GM23338 (cell line): ENCODE measurements around the gene CYSTM1. TPM values are rescaled to one million over a fixed set of nuclear protein-coding genes. Genes with fewer than 3 reads are reported as not detected.

Experiments used
- ATAC-seq: fragments of 200-7000 bp; cut with Tn5 transposase; 3 replicates; pipeline ENCODE4 v1.9.1; 2020
- DNase-seq: peaks from one replicate; pipeline ENCODE4 v3.0.0-alpha.2; 2015; ENCODE audit warnings: low spot score
- H2AFZ ChIP-seq: fragments of 200-600 bp; sonication (generic); 2 replicates; pipeline ENCODE4 v1.8.0; 2016; ENCODE audit warnings: antibody characterized with exemption, mild to moderate bottlenecking, moderate library complexity
- H3F3A ChIP-seq: fragments of 200-600 bp; sonication (generic); replicated peaks from 2 replicates; pipeline ENCODE4 v1.8.0; 2017; ENCODE audit warnings: antibody characterized with exemption, mixed run types, low read depth
- H3K27ac ChIP-seq: fragments of 200-600 bp; sonication (generic); 2 replicates; pipeline ENCODE4 v1.6.1; 2016; ENCODE audit warnings: low read depth
- H3K27me3 ChIP-seq: fragments of 200-600 bp; sonication (generic); 2 replicates; pipeline ENCODE4 v1.8.0; 2016; ENCODE audit warnings: mild to moderate bottlenecking, mixed run types, moderate library complexity; ENCODE audit not compliant: insufficient read depth
- H3K36me3 ChIP-seq: fragments of 200-600 bp; sonication (generic); 2 replicates; pipeline ENCODE4 v1.8.0; 2016; ENCODE audit warnings: mild to moderate bottlenecking; ENCODE audit not compliant: insufficient read depth
- H3K4me1 ChIP-seq: fragments of 200-600 bp; sonication (generic); 2 replicates; pipeline ENCODE4 v1.8.0; 2016; ENCODE audit warnings: mild to moderate bottlenecking, moderate library complexity; ENCODE audit not compliant: insufficient read depth
- H3K4me2 ChIP-seq: fragments of 200-600 bp; sonication (generic); 2 replicates; pipeline ENCODE4 v1.7.1; 2017; ENCODE audit warnings: mixed run types
- H3K4me3 ChIP-seq: fragments of 200-600 bp; sonication (generic); 2 replicates; pipeline ENCODE4 v1.6.1; 2016; ENCODE audit warnings: mixed run types
- H3K79me2 ChIP-seq: fragments of 200-600 bp; sonication (generic); replicated peaks from 2 replicates; pipeline ENCODE4 v1.8.0; 2017; ENCODE audit warnings: mild to moderate bottlenecking; ENCODE audit not compliant: insufficient read depth
- H3K9me2 ChIP-seq: fragments of 200-600 bp; sonication (generic); 2 replicates; pipeline ENCODE4 v1.8.0; 2017; ENCODE audit not compliant: insufficient read depth
- H4K20me1 ChIP-seq: fragments of 200-600 bp; sonication (generic); replicated peaks from 2 replicates; pipeline ENCODE4 v1.8.0; 2017; ENCODE audit warnings: mild to moderate bottlenecking; ENCODE audit not compliant: insufficient read depth
- H3K27ac Mint-ChIP-seq: 2 replicates; pipeline ENCODE4 v1.8.0; 2020; ENCODE audit warnings: inconsistent platforms, mild to moderate bottlenecking, moderate library complexity, mixed read lengths
- H3K27me3 Mint-ChIP-seq: 3 replicates; pipeline ENCODE4 v1.8.0; 2022; ENCODE audit warnings: low read depth, mild to moderate bottlenecking, moderate library complexity, mixed read lengths, inconsistent platforms; ENCODE audit not compliant: insufficient read depth, poor library complexity
- H3K36me3 Mint-ChIP-seq: 3 replicates; pipeline ENCODE4 v1.8.0; 2021; ENCODE audit warnings: low read depth, mild to moderate bottlenecking, inconsistent platforms, moderate library complexity, mixed read lengths
- H3K4me1 Mint-ChIP-seq: 3 replicates; pipeline ENCODE4 v1.8.0; 2020; ENCODE audit warnings: mild to moderate bottlenecking, inconsistent platforms, mixed read lengths
- H3K4me3 Mint-ChIP-seq: 3 replicates; pipeline ENCODE4 v1.8.0; 2021; ENCODE audit warnings: moderate library complexity, mild to moderate bottlenecking, inconsistent platforms, mixed read lengths
- H3K9me3 Mint-ChIP-seq: 3 replicates; pipeline ENCODE4 v1.8.0; 2020; ENCODE audit warnings: moderate library complexity, mild to moderate bottlenecking, inconsistent platforms, mixed read lengths
- CREB1 ChIP-seq: fragments of 250-450 bp; sonication (Bioruptor Pico); IDR thresholded peaks from 2 replicates; pipeline ENCODE4 v1.5.0; 2020; ENCODE audit warnings: low read depth, mild to moderate bottlenecking, moderate library complexity
- JUNB ChIP-seq: IDR thresholded peaks from one replicate; pipeline ENCODE4 v1.6.1; 2016; ENCODE audit warnings: antibody characterized with exemption; ENCODE audit not compliant: unreplicated experiment
- NANOG ChIP-seq: IDR thresholded peaks from 2 replicates; pipeline ENCODE4 v1.6.1; 2016; ENCODE audit warnings: antibody characterized with exemption, borderline replicate concordance
- POLR2AphosphoS5 ChIP-seq: IDR thresholded peaks from 2 replicates; pipeline ENCODE4 v1.6.1; 2016; ENCODE audit warnings: antibody characterized with exemption, low read depth
- REST ChIP-seq: IDR thresholded peaks from one replicate; pipeline ENCODE4 v1.6.1; 2018; ENCODE audit warnings: antibody characterized with exemption; ENCODE audit not compliant: unreplicated experiment
- STAT1 ChIP-seq: IDR thresholded peaks from one replicate; pipeline ENCODE4 v1.6.1; 2016; ENCODE audit warnings: antibody characterized with exemption; ENCODE audit not compliant: unreplicated experiment
- ZNF114 ChIP-seq: fragments of 250-450 bp; sonication (Bioruptor Pico); IDR thresholded peaks from 2 replicates; pipeline ENCODE4 v1.5.0; 2020; ENCODE audit warnings: mild to moderate bottlenecking, moderate library complexity
- ZNF331 ChIP-seq: fragments of 250-450 bp; sonication (Bioruptor Pico); IDR thresholded peaks from 2 replicates; pipeline ENCODE4 v1.5.0; 2020; ENCODE audit warnings: low read depth, mild to moderate bottlenecking, moderate library complexity
- ZNF462 ChIP-seq: fragments of 250-450 bp; sonication (Bioruptor Pico); IDR thresholded peaks from 2 replicates; pipeline ENCODE4 v1.5.0; 2020; ENCODE audit warnings: mild to moderate bottlenecking, moderate library complexity
- polyA plus RNA-seq: library from polyadenylated mRNA; unstranded; fragments of >200 nt; fragmentation: Nextera tagmentation; extraction: Ambion mirVana; gene quantifications from 2 replicates; pipeline ENCODE4 v1.2.1, GENCODE V29; 2016
- total RNA-seq: library from RNA; depleted of rRNA; stranded (reverse); fragments of >200 nt; shearing (Covaris generic); gene quantifications from 2 replicates; pipeline ENCODE4 v1.2.3, GENCODE V29; 2014
- TF ChIP-seq, protein P1 (sequence below), 2 experiments: fragments of 200-600 bp in 1 of 2; sonication (generic) in 1 of 2; conservative IDR thresholded peaks; 2 replicates each; pipeline versions ENCODE4 v1.5.1 to v1.6.1; 2016 to 2017; ENCODE audit warnings: antibody characterized with exemption in 2 of 2, low read depth in 2 of 2, mild to moderate bottlenecking in 2 of 2, moderate library complexity in 1 of 2
- TF ChIP-seq, protein P2 (sequence below): IDR thresholded peaks from 2 replicates; pipeline ENCODE4 v1.6.1; 2016; ENCODE audit warnings: antibody characterized with exemption

Gene CYSTM1
- total and polyA plus RNA-seq, 2 experiments from 2014 or later, result 14.4 to 46.0 TPM

- TF ChIP-seq ZNF462, result no peak
- no peak for TF ChIP-seq CREB1
- TF ChIP-seq, protein P1, sequence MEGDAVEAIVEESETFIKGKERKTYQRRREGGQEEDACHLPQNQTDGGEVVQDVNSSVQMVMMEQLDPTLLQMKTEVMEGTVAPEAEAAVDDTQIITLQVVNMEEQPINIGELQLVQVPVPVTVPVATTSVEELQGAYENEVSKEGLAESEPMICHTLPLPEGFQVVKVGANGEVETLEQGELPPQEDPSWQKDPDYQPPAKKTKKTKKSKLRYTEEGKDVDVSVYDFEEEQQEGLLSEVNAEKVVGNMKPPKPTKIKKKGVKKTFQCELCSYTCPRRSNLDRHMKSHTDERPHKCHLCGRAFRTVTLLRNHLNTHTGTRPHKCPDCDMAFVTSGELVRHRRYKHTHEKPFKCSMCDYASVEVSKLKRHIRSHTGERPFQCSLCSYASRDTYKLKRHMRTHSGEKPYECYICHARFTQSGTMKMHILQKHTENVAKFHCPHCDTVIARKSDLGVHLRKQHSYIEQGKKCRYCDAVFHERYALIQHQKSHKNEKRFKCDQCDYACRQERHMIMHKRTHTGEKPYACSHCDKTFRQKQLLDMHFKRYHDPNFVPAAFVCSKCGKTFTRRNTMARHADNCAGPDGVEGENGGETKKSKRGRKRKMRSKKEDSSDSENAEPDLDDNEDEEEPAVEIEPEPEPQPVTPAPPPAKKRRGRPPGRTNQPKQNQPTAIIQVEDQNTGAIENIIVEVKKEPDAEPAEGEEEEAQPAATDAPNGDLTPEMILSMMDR (conservative IDR thresholded peaks at IDR 0.05; ENCODE audit: low read depth in 2 of 2), result no peak
- TF ChIP-seq JUNB, result no peak
- TF ChIP-seq ZNF331 (CRISPR knock-in tag), result no peak
These were observed 49.7 kb downstream of the CYSTM1 start (continued) for GRCh38 chr5:140224658-140225057.

DNA sequence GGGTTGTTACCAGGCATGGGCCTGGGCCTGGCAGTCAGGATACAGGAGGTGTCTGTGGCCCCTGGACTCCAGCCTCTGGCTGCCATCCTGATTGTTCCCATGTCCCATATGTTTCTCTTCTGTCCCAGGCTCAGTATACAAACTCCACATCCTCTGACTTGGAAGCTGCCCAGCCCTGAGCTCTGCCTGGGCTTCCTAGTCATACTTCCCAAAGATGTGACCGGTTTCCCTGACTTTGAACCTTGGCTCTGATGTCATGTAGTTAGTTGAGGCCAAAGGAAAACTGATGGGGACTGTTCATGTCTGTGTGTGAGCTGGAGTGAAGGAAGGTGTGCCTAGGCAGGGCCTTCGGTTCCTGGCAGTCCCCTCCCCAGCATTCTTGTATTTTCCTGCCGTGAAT lies 50.4 kb downstream of the CYSTM1 start:
- Histone ChIP-seq H3K9me2 (no peaks in the 10 kb centered on the region), H3K36me3 (no peaks in the 10 kb centered on the region), H2AFZ (no peak overlapping the region), H3K27me3 (no peaks in the 10 kb centered on the region), H3F3A (no peaks in the 10 kb centered on the region), H3K4me2 (no peak overlapping the region), H3K4me3 (no peak overlapping the region), H3K79me2 (no peaks in the 10 kb centered on the region), H4K20me1 (no peaks in the 10 kb centered on the region; the same call in 1 of the 2 replicates), H3K27ac (no peak overlapping the region), H3K4me1 (no peaks in the 10 kb centered on the region)
- DNase-seq, result no peak
- Mint-ChIP-seq H3K9me3 (no peaks in the 10 kb centered on the region), H3K36me3 (no peaks in the 10 kb centered on the region), H3K27me3 (peaks cover 2% of the 10 kb centered on the region), H3K27ac (no peak overlapping the region), H3K4me1 (peaks cover 2% of the 10 kb centered on the region; the same call in 1 of the 3 replicates), H3K4me3 (no peak overlapping the region)
- ATAC-seq, result no peak
- TF ChIP-seq REST (no peak), POLR2AphosphoS5 (no peak), NANOG (no peak), ZNF331 (CRISPR knock-in tag) (no peak), STAT1 (no peak), JUNB (no peak), ZNF114 (CRISPR knock-in tag) (no peak)
- TF ChIP-seq, protein P1 (conservative IDR thresholded peaks at IDR 0.05; ENCODE audit: low read depth in 2 of 2), result no peak
- TF ChIP-seq, protein P2, sequence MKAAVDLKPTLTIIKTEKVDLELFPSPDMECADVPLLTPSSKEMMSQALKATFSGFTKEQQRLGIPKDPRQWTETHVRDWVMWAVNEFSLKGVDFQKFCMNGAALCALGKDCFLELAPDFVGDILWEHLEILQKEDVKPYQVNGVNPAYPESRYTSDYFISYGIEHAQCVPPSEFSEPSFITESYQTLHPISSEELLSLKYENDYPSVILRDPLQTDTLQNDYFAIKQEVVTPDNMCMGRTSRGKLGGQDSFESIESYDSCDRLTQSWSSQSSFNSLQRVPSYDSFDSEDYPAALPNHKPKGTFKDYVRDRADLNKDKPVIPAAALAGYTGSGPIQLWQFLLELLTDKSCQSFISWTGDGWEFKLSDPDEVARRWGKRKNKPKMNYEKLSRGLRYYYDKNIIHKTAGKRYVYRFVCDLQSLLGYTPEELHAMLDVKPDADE, result no peak
